ENCODE results near the gene TBX4.
"Not testable (repeated sequence)": the region's sequence is repeated elsewhere in the genome, so short reads cannot be mapped to it uniquely, and the experiment has no call there.

TBX4 gene

DNA sequence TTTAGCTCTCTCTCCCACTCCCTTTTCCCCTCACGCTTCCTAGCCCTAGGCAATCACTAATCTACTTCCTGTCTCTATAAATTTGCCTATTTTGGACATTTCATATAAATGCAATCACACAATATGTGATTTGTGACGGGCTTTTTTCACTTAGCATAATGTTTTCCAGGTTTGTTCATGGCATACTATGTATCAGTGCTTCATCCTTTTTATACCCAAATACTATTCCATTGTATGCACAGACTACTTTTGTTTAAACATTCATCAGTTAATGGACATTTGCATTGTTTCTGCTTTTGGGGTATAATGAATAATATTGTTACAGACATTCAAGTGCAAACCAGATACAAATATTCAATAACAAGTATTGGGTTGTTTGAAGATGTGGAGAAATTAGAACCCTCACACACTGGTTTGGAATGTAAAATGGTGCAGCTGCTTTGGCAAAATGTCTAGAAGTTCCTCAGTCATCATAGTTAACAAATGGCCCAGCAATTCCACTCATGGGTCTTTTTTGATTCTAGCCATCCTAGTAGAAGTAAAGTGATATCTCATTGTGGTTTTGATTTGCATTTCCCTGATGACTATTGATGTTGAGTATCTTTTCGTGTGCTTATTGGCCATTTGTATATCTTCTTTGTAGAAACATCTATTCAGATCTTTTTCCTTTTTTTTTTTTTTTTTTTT, 67.7 kb downstream of the TBX4 start:
- no peak for TF ChIP-seq FOXK2 (IDR thresholded peaks at IDR 0.05)
- TF ChIP-seq, protein P1, sequence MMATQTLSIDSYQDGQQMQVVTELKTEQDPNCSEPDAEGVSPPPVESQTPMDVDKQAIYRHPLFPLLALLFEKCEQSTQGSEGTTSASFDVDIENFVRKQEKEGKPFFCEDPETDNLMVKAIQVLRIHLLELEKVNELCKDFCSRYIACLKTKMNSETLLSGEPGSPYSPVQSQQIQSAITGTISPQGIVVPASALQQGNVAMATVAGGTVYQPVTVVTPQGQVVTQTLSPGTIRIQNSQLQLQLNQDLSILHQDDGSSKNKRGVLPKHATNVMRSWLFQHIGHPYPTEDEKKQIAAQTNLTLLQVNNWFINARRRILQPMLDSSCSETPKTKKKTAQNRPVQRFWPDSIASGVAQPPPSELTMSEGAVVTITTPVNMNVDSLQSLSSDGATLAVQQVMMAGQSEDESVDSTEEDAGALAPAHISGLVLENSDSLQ (IDR thresholded peaks at IDR 0.05), result 0 out of 2 replicates have a peak, but pooled peaks have one; percentile 1
- ChIA-PET CTCF (interaction anchor here (0.8 kb wide), 1 partner anchor 107 kb away, joined by 3 read pairs; no protein-coding TSS in a partner anchor), POLR2A (no interaction called here)
- no peak for DNase-seq (ENCODE audit: extremely low spot score)

DNA sequence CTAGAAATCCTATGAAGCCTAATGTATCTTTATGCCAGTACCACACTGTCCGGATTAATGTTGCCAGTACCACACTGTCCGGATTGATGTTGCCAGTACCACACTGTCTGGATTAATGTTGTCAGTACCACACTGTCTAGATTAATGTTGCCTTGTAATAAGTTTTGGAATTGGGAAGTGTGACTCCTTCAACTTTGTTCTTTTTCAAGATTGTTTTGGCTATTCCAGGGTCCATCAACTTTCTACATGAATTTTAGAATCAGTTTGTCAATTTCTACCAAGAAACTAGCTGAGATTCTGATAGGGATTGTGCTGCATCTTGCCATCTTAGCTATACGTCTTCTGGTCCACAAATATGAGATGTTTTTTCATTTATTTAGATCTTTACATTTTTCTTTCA, 68.7 kb downstream of the TBX4 start:
- DNase-seq (ENCODE audit: extremely low spot score), result no peak
- ChIA-PET CTCF (no interaction called here), POLR2A (no interaction called here)
- no peak for TF ChIP-seq L3MBTL2 (conservative IDR thresholded peaks at IDR 0.05)
- no peak for TF ChIP-seq ARNT (IDR thresholded peaks at IDR 0.05)
- no peak for TF ChIP-seq TARDBP (IDR thresholded peaks at IDR 0.05)
- TF ChIP-seq BHLHE40 (IDR thresholded peaks at IDR 0.05; ENCODE audit: borderline replicate concordance), result no peak
- no peak for TF ChIP-seq NFRKB (IDR thresholded peaks at IDR 0.05)
- TF ChIP-seq SUZ12 (IDR thresholded peaks at IDR 0.05), result no peak
- TF ChIP-seq ZNF384 (IDR thresholded peaks at IDR 0.05), result no peak
- no peak for TF ChIP-seq CTBP1 (IDR thresholded peaks at IDR 0.05; ENCODE audit: borderline replicate concordance)
- no peak for TF ChIP-seq SP1 (IDR thresholded peaks at IDR 0.05)
- TF ChIP-seq LEF1 (IDR thresholded peaks at IDR 0.05; ENCODE audit: borderline replicate concordance), result no peak
- no peak for TF ChIP-seq FOXA1 (IDR thresholded peaks at IDR 0.05)
- TF ChIP-seq, protein P1 (IDR thresholded peaks at IDR 0.05), result no peak
- TF ChIP-seq FOXK2 (IDR thresholded peaks at IDR 0.05), result no peak
- no peak for TF ChIP-seq ELF4 (IDR thresholded peaks at IDR 0.05)
- no peak for TF ChIP-seq FOXM1 (IDR thresholded peaks at IDR 0.05; ENCODE audit: borderline replicate concordance)
- no peak for TF ChIP-seq HDGF (IDR thresholded peaks at IDR 0.05; ENCODE audit: borderline replicate concordance)

DNA sequence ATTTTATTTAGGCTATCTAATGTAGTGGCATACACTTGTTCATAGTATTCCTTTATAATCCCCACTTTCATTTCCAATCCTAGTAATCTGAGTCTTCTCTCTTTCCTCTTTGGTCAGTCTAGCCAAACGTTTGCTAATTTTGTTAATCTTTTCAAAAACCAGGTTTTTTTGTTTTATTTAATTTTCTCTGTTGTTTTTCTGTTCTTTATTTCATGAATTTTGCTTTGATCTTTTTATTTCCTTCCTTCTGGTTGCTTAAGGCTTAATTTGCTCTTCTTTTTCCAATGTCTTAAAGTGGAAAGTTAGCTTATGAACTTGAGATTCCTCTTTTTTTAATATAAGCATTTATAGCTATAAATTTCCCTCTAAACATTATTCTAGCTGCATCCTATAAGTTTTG, 69.9 kb downstream of the TBX4 start:
- DNase-seq (ENCODE audit: extremely low spot score), result no peak
- TF ChIP-seq ELF4 (IDR thresholded peaks at IDR 0.05) (no peak), SP1 (IDR thresholded peaks at IDR 0.05) (no peak), BHLHE40 (IDR thresholded peaks at IDR 0.05; ENCODE audit: borderline replicate concordance) (no peak), LEF1 (IDR thresholded peaks at IDR 0.05; ENCODE audit: borderline replicate concordance) (no peak), FOXM1 (IDR thresholded peaks at IDR 0.05; ENCODE audit: borderline replicate concordance) (no peak), L3MBTL2 (conservative IDR thresholded peaks at IDR 0.05) (no peak), HDGF (IDR thresholded peaks at IDR 0.05; ENCODE audit: borderline replicate concordance) (no peak), ZNF384 (IDR thresholded peaks at IDR 0.05) (no peak), SUZ12 (IDR thresholded peaks at IDR 0.05) (no peak), FOXA1 (IDR thresholded peaks at IDR 0.05) (no peak)
- TF ChIP-seq, protein P1 (IDR thresholded peaks at IDR 0.05), result no peak
- ChIA-PET CTCF (no interaction called here), POLR2A (no interaction called here)

DNA sequence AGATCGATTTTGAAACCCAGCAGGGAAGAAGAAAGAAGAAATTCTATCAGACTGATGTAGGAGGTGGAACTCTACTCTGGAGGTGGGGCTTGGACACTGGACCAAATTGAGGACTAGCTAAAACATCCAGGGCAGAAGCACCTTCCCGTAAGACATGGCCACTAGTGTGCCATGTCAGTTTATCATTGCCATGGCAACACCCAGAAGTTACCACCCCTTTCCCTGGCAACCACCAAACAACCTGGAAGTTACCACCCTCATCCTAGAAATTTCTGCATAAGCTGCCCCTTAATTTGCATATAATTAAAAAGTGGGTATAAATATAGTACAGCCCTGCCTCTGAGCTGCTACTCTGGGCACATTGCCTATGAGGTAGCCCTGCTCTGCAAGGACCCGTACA, 72.1 kb downstream of the TBX4 start:
- TF ChIP-seq FOXA1 (IDR thresholded peaks at IDR 0.05) (no peak), ARNT (IDR thresholded peaks at IDR 0.05) (no peak), ELF4 (IDR thresholded peaks at IDR 0.05) (no peak), ZNF384 (IDR thresholded peaks at IDR 0.05) (no peak), HDGF (IDR thresholded peaks at IDR 0.05; ENCODE audit: borderline replicate concordance) (no peak), LEF1 (IDR thresholded peaks at IDR 0.05; ENCODE audit: borderline replicate concordance) (no peak), L3MBTL2 (conservative IDR thresholded peaks at IDR 0.05) (no peak), SP1 (IDR thresholded peaks at IDR 0.05) (no peak), FOXM1 (IDR thresholded peaks at IDR 0.05; ENCODE audit: borderline replicate concordance) (no peak), FOXK2 (IDR thresholded peaks at IDR 0.05) (no peak), NFRKB (IDR thresholded peaks at IDR 0.05) (no peak), BHLHE40 (IDR thresholded peaks at IDR 0.05; ENCODE audit: borderline replicate concordance) (no peak), CTBP1 (IDR thresholded peaks at IDR 0.05; ENCODE audit: borderline replicate concordance) (no peak)
- TF ChIP-seq, protein P1 (IDR thresholded peaks at IDR 0.05), result no peak
- ChIA-PET POLR2A (interaction anchor here (2.1 kb wide), 1 partner anchor 13 kb away, joined by 8 read pairs; no protein-coding TSS in a partner anchor), CTCF (no interaction called here)

DNA sequence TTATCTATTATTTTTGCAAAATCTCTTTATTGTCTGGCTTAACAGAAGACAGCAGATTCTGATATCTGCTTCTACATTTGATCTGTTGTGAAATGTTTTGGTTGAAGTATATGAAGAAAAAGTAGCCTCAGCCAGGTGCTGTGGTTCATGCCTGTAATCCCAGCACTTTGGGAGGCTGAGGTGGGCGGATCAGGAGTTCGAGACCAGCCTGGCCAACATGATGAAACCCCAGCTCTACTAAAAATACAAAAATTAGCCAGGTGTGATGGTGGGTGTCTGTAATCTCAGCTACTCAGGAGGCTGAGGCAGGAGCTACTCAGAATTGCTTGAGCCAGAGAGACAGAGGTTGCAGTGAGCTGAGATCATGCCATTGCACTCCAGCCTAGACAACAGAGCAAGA, 75.2 kb downstream of the TBX4 start:
- DNase-seq (ENCODE audit: extremely low spot score); CTCF ChIA-PET; POLR2A ChIA-PET: not testable (repeated sequence)

More for the DNA sequence above, 72.1 kb downstream of the TBX4 start:
- no peak for DNase-seq (ENCODE audit: extremely low spot score)

DNA sequence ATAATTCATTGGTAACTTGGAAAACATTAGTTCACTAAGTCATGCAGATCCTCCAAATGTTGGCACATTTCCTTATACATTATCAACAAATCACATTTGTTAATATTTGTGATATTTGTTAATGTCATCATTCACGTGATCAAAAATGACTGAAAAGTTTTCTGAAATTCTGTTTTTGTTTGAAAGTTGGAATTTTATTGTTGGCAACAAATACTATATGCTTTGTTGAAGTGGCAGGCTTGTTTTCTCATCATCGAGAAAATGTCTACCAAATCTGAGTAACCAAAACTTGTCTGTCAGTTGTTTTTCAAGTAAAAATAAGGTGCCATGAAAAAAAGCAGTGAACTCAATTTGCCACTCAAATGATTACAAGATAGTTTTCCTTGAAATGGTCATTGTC, 75.9 kb downstream of the TBX4 start:
- CTCF ChIA-PET, result no interaction called here
- no peak for DNase-seq (ENCODE audit: extremely low spot score)
- no peak for TF ChIP-seq ZNF384 (IDR thresholded peaks at IDR 0.05)
- TF ChIP-seq SP1 (IDR thresholded peaks at IDR 0.05), result no peak
- TF ChIP-seq FOXA1 (IDR thresholded peaks at IDR 0.05), result no peak
- TF ChIP-seq LEF1 (IDR thresholded peaks at IDR 0.05; ENCODE audit: borderline replicate concordance), result no peak
- TF ChIP-seq BHLHE40 (IDR thresholded peaks at IDR 0.05; ENCODE audit: borderline replicate concordance), result no peak
- TF ChIP-seq ELF4 (IDR thresholded peaks at IDR 0.05), result no peak
- TF ChIP-seq TARDBP (IDR thresholded peaks at IDR 0.05), result no peak
- TF ChIP-seq FOXM1 (IDR thresholded peaks at IDR 0.05; ENCODE audit: borderline replicate concordance), result no peak
- TF ChIP-seq, protein P1 (IDR thresholded peaks at IDR 0.05), result no peak
- no peak for TF ChIP-seq HDGF (IDR thresholded peaks at IDR 0.05; ENCODE audit: borderline replicate concordance)
- POLR2A ChIA-PET, result no interaction called here
